Activated T-cell treated with anti-CD3 and anti-CD28 coated beads, Interleukin-2, amount 50 U/mL, for 48 hours (primary cell): ENCODE data around the gene SULT1C3.

Experiments
- DNase-seq, 2 experiments: peaks; one replicate each; pipeline ENCODE4 v3.0.0-alpha.2; 2020

The SULT1C3 gene

DNA sequence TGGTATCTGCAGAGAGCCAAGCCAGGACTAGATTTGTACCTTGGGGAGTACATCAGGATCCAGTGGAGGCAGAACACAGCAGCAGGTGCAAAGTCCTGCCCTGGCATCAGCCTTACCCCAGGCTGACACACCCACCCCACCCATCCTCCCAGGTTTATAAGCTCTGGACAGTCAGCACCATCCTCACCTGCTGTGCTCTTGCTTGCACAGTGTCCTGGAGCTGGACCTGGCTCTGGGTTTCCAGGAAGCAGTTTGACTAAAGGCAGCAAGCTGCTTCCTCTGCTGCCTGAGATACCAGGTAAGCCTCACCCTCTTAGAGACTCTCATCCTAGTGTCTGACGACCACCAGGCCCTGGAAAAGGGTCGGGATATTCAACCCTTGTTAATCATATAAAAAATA is at the start of gene SULT1C3:
Gene SULT1C3, plus strand, starts transcription at position 183 of the 400 bp plus-strand sequence. CDS start 7,227 bp downstream, outside the sequence.
- no peak for DNase-seq

DNA sequence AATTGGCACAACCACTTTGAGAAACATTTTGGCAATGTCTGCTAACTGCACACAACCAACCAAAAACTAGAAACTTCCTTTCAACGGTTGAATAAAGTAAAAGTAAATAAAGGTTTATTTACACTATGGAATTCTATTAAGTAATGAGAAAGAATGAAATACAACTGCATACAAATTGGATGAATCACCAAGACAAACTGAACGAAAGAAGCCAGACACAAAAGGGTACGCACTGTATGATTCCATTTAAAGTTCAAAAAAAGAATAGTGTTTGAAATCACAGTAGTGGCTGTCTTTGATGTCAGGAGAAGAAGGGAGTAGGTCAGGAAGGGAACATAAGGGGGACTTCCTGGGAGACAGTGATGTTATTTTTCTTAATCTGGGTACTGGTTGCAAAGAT is 46.5 kb upstream of the SULT1C3 start:
- no peak for DNase-seq

DNA sequence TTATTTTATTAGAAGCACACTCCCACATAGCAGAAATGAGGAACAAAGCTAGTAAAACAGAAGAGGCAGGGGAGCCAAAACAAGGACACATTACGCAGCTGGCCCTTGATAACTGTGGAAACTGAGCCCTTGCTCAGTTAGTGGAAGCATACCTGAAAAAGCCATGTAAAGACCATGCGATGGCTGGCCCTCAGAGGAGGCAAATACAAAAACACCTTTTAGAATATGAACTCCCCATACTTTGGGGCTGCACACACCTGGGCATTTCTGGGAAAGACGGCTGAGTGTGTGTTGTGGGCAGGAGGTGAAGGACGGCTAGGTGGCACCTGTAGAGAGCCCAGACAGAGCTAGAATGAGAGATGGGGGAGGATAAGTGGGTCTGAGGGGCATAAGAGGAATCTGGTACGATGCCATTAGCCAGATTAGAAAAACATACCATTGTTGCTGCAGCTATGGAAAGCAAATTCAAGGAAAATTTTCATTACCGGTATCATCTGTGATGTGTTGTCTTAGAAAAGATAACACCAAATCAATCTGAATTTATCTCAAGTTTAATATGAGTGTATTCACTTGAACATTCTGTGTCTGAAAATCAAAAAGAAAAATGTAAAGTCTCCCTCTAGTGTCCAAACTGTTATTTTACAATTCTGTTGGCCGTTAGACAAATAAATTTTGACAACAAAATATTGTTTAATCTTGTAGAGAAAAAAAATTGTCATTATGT is 45.2 kb upstream of the SULT1C3 start:
- no peak for DNase-seq

DNA sequence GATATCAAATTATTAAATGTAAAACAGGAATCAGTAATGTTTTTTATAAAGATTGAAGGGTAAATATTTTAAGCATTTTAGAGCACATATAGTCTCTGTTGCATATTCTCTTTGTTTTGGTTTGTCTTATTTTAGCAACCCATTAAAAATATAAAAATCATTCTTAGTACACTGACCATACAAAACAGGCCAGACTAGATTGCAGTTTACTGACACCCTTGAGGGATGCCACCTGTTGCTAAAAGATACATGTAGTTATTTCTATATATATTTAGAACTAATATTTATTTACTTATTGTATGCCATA is 44.7 kb upstream of the SULT1C3 start:
- no peak for DNase-seq

DNA sequence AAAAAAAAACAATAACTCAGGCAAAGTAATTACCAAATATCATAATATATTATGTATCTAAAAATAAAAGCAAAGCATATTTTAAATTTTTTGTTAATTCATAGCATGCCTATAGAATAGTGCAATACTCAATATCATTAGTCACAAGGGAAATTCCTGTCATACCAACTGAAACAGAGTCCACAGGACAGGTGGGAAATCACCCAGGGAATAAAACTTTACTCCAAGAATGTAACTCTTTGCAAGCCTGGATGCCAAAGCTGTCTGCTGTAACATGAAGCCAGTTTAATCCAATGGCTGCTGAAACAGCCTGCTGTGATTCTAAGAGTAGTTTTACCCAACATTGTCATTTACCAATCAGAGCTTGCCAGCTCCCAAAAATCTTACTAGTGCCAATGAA is 40.0 kb upstream of the SULT1C3 start:
- DNase-seq, result no peak

DNA sequence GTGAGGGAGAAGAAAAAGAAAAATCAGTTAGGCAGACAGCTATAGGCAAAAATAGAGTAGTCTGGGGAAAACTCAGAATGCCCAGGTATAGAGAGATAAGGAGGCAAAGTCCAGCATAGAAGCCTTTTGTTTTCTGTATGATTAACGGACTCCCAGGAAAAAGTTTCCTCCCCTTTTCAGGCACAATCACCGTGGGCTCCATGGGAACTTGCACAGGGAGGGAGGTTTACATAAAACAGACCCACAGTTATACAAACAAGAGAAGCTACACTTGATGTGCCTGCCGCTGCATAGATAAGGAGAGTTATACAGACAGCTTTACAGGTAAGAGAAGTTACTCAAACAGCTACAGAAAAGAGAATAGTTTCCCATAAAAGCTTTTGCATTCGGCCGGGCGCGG is 39.2 kb upstream of the SULT1C3 start:
- DNase-seq, result no peak

DNA sequence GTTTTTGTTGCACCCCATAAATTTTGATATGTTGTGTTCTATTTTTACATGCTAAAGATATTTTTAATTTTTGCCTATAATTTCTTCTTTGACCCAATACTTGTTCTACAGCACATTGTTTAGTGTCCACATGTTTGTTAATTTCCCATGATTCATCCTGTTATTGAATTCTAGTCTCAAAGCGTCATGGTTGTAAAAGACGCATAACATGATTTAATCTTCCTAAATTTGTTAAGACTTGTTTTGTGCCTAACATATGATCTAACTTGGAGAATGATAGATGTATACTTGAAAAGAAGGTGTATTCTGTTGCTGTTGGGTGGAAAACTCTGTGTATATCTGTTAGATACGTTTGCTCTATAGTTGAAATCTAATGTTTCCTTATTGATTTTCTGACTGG is 27.1 kb upstream of the SULT1C3 start:
- DNase-seq, result no peak

DNA sequence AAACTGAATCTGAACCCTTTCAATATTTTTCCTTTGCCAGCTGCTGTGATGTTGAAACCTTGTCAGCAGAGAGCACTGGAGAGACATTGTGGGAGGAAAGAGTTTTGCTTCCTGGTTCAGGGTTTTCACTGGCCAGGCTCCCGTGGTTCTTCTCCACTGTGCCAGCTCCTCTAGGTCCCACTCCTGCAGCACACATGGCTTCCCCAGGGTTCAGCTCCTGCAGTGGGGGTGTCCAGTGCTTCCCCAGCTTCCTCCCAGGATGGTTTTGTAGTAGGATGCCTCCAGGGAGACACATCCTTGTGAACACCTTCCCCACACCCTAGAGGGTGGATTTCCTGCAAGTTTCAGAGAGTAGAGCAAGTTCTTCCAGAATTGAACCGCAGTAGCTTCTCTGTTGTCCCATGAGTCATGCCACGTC is 24.0 kb upstream of the SULT1C3 start:
- DNase-seq, result no peak

DNA sequence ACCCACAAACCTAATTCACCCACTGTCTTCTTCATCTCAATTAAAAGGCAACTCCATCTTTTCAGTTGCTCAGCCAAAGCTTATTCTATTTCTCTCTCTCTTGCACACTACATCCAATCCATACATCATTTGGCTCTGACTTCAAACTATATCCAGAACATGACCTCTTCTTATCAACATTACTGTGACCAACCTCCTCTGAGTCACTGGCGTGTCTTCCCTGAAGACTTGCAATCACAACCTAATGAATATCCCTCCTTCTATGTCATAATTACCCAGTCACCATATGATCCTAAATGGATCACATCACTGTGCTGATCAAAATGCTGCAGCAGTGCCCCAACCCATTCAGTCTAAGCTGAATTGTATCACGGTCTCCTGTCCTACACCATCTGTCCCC is 22.6 kb upstream of the SULT1C3 start:
- DNase-seq, result no peak

DNA sequence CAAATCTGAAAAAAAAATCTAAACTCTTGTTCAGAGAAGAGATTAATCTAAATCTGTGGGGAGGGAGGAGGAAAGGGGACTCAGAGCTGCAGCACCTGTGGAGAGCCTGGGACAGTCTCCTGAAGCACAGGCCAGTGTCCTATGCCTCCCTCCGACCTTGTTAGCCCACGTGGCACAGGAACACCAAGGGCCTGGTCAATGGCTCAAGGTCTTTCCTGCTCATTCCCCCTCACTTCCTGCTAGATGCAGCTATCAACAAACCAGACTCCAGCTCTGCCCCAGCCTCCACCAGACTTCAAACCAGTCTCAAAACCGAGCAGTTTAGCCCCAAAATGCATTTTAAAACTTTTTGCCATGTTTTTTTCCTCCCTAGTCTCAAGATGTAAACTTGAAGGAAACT is 20.1 kb upstream of the SULT1C3 start:
- DNase-seq, result no peak

DNA sequence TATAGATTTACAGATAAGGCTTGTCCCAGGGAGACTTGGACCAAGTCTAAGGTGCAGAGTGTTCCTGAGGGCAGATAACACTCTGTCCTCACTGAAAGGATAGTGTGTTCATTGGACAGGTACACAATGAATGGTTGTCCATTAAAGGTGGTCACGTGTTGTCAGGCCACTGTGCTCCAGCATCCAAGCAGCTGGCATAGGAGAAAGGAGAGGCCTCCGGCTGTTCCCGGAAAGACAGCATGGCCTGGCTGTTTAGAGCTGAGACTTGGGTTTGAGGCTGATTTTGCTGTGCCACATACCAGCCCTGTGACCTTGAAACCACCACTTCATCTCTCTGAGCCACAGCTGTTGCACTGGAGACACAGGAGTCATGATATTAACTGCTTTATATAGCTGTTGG is 19.6 kb upstream of the SULT1C3 start:
- DNase-seq, result no peak

DNA sequence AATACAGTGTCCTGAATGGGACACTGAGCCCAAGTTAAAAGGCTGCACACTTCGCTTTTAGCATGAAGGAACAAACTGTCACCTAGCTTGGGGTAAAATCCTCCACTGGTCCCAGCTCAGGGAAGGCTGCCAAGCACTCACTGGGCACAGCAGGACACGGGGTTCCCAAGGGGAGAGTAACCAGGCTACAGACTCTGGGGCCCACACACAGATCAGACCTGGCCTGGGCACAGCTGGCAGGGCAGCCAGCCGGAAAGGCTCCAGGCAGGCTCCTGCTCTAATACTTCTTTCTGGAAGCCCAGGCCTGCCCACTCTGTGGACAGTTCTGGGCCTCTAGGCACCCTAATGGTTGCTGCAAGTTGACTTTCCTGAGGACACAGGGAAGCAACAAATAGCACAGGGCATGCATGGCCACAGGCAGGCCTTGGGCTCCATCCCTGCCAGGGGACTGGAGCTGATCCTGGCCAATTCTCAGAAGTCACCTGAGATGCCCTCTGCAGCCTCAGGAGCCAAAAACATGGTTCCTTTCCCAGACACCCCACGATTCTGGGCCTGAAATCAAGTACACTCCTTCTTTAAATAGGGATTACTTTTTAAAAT is 18.7 kb upstream of the SULT1C3 start:
- no peak for DNase-seq

DNA sequence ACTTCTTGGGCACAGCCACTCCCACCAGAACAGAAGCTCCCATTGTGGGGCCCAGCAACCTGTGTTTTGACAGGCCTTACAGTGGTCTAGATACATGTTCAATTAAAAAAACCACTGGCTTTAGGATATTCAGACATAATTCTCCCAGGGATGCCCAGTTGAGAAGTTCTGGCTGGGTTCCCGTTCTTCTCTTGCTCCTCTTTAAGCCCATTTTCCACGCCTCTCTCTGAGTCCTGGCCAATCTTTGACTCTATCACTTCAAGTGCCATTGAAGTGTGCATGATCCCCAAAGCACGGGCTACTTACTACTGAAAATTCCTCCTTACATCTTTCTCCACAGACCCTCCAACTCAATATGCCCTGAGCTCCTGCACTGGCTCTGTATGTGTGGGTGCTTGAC is 17.5 kb upstream of the SULT1C3 start:
- DNase-seq, result no peak

DNA sequence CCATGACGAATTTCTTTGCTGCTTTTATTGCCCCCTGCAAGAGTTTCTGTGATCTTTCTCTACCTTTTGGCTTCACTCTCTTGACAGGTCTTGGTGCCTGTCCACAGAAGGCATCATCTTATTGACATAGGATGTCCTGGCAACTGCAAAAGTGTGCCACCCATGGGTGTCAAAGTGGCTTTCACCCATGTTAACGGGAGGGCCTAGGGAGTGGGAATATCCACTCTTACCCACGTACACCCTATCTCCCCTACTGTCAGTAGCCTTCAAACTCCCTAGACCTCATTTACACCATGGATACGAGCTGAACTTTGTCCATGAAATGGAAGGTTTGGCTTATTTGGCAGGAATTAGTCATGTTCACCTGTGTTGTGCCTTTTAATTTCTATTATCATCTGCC is 16.2 kb upstream of the SULT1C3 start:
- DNase-seq, result no peak

DNA sequence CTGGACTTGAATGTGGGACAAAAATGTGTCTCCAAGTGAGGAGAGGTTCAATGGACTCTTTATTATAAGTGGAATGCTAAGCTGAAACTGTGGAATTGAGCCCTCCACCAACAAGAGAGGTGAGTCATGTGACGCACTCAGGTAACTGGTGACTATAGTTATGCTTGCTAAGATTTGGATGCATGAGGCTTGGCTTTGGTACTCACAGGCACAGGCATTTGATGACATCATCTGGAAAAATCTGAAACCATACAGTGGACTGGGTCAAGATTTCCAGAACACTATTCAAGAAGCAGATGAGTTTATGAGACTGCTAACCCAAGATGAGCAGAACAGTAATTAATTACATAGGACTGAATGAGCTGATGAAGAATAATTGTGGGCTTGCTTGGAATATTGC is 15.7 kb upstream of the SULT1C3 start:
- DNase-seq, result no peak

DNA sequence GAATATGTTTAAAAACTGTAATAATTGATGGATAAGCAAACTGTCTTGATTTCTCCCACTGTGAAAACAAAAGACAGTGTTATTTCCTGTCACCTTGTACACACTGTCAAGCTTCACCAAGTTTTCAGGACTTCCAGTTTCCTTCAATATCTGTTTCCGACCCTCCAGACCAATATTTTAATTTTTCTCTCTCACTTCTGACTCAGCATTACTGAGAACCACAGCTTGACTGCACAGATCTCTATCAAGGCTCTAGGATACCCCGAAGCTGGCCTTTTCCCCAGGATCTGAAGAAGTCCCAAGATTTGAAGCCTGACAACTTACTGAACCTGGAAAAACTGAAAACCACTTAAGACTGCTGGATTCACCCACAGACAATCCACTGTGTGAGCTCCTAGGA is 13.2 kb upstream of the SULT1C3 start:
- DNase-seq, result no peak

DNA sequence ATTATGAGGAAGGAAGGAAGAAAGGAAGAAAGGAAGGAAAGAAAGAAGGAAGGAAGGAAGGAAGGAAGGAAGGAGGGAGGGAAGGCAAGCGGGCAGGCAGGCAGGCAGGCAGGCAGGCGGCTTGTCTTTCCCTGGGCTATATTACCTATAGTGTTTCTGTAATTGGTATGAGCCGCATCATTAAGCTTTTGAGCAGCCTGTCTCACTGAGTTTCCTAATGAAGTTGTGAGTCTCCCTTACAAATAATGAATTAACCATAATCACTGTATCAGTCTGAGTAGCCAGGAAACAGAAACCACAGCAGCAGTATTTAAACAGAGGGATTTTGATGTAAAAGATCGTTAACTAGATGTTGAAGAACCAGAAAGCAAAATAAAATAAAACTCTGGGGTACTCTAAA is 11.8 kb upstream of the SULT1C3 start:
- no peak for DNase-seq

DNA sequence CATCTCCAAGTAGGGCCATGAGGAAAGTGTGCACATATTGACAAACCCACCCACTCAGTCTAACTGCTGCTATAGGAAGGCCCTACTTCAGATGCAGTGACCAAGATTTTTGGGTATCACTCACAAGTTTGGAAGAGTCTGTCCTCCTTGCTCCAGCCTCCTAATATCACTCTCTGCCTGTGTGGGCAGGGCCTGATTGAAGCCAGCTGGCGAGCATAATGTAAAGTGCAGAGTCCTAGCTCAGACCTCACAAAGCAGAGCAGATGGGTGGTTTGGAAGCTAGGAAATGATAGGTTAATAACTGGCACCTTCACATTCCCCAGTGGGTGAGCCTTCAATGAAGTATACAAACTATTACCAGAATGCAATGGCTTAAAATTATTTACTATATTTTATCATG is 11.2 kb upstream of the SULT1C3 start:
- DNase-seq, result no peak

DNA sequence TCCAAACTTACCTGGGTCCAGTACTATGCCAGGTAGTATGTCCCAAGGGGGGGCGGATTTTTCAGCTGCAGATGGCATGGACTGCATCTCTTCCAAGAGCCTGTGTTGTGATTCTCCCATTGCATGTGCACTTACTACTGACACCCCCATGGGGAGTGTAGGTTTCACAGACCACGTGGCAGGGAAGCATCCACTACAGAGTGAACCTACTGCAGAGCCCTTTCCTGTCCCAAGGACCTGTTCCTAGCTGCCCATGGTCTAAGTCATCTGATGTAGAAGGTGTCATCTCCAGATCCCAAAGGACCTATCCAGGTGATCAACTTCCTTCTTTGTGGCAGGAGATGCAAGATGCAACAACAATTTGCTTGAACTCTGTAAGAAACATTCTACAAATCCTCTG is 9.9 kb upstream of the SULT1C3 start:
- no peak for DNase-seq

DNA sequence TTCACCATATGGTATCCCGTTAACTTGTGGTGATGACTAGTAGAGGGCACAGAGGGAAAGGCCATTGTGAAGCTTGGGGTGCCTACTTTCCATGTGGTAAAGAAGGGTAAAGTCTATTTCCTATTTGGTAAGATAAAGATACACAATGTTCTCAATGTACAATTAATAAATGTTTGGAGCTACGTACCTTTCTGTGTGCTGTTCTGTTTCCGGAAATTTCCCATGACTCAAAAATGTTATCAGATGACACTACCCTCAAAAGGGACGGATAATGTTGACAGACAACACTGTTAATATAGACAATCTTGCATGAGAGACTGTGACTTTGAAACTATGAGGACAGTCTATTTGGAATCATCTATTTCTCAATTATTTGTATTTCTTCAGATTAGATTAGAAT is 4.2 kb upstream of the SULT1C3 start:
- DNase-seq, result no peak

DNA sequence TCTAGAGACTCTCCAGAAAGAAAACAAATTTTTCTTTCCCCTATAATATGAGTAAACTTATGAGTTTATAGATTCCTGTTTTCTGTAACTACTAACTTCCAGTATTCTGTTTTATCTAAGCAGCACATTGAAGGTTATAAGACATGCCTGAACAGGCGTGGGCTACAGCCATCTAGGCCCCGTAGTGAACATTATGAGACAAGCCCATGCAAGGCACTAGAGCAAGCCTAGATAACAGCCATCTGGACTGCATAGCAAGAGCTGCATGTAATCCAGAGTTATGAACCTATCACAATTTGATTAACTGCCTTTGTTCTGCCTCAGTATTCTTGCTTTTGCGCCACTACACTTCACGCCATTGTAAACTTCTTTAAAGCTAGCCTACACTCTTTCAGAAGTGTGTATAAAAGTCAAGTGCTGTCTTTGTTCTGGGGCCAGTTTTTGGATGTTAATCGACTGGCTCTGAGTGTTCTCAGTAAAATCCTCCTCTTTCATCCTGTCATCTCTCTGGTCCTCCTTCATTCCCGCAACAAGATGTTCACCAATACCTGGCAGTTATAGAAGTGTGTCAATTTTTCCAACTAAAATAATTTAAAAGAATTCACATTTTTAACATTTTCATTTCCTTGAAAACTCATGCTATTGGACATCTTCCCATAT is 3.0 kb upstream of the SULT1C3 start:
- no peak for DNase-seq

DNA sequence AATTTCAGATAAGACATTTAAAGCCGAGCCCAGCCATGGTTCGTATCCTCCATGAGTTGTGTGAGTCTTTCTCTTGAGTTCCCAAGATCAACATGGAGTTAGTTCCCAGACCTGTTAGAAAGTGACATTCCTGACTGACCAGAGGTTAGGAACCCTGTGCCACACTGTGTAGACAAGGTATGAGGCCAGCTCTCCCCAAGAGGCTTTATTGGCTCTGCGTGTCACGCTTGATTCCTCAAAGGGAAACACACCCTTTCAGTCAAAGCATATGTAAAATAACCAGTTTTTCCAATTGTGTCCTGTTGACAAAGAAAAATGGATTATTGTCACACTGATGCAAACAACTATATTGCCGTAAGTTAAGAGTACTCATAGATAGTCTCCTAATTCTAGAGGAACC is 1.2 kb downstream of the SULT1C3 start:
- DNase-seq, result no peak

DNA sequence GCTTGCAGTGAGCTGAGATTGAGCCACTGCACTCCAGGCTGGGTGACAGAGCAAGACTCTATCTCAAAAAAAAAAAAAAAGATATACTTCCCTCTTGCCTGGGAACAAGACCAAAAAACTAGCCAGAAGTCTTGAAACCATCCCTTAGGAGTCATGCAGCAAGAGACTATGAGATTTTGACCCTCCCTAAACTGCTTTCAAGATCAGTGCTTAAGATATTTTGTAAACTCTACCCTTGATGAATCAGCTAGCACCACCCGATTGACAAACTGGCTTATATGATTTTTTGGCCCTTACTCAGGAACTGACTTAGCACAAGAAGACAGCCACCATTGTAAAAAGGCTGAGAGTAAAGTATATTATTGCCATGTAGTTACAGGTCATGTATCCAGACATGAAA is 3.8 kb downstream of the SULT1C3 start:
- no peak for DNase-seq

DNA sequence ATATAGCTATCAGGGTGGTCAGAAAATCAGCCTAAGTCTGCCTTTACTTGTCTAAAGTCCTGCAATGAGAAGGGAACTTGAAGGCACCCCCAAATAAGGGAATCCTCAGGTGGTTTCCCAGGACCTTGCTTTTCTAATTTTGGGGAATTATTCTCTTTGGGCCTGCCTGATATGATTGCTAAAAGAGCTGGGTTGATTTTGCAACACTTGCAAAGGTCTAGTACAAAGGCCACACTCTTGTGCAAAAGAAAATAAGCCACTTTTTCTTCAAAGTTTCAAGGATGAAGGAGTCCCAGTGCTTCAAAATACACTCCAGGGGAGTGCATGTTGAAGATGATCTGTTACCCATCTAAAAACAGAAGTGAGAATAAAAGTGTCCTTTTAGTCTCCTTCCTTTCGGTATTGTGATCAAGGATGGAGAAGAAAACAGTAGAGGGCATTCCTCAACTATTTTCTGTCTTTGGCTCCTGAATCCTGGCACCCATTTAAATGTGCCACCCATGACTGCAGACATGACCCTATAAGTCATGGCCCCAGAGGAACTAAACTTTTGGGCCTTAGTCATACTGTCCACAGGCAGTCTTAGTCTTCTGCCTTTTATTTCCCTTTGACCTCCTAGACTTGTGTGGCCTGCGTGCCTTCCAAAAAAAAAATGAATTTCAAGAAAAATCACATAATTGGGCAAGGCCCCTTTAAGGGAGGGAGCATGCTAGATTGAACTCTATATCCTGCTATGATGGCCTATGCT is 5.1 kb downstream of the SULT1C3 start:
- DNase-seq, result no peak
